Small intestine (tissue), 7 donors: ENCODE results near the gene CTSC. TPM values are rescaled to one million over a fixed set of nuclear protein-coding genes. Genes with fewer than 3 reads are reported as not detected.

Source experiments
- DNase-seq, 2 donors: peaks; one replicate each; pipeline versions ENCODE4 v3.0.0 to v3.0.0-alpha.2; 2013
- FAIRE-seq: peaks from 2 replicates; lab custom pipeline; 2012; peaks lifted over from hg19 to GRCh38; lab: Jason Lieb, UNC
- H3K27ac ChIP-seq, 3 donors: one replicate each; pipeline ENCODE4 v1.5.1; 2013; ENCODE audit warnings: low read length in 2 of 3, mild to moderate bottlenecking in 2 of 3, control low read depth in 1 of 3, inconsistent platforms in 1 of 3, low read depth in 1 of 3, moderate library complexity in 1 of 3
- H3K27me3 ChIP-seq, 3 donors: one replicate each; pipeline ENCODE4 v1.6.1; 2013; ENCODE audit warnings: low read length in 3 of 3, inconsistent platforms in 1 of 3; ENCODE audit not compliant: control insufficient read depth in 3 of 3, insufficient read depth in 3 of 3
- H3K36me3 ChIP-seq, 3 donors: one replicate each; pipeline ENCODE4 v1.6.1; 2013; ENCODE audit warnings: low read length in 3 of 3, inconsistent platforms in 1 of 3, low read depth in 1 of 3, mild to moderate bottlenecking in 1 of 3, moderate library complexity in 1 of 3; ENCODE audit not compliant: control insufficient read depth in 3 of 3, insufficient read depth in 2 of 3
- H3K4me1 ChIP-seq, 3 donors: one replicate each; pipeline ENCODE4 v1.6.1; 2013; ENCODE audit warnings: low read length in 2 of 3, inconsistent platforms in 1 of 3, low read depth in 1 of 3, mild to moderate bottlenecking in 1 of 3, moderate library complexity in 1 of 3; ENCODE audit not compliant: control insufficient read depth in 3 of 3, insufficient read depth in 2 of 3
- H3K4me3 ChIP-seq, 3 donors: one replicate each; pipeline ENCODE4 v1.5.1; 2013; ENCODE audit warnings: low read length in 3 of 3, control low read depth in 1 of 3, inconsistent platforms in 1 of 3, low read depth in 1 of 3, mild to moderate bottlenecking in 1 of 3, moderate library complexity in 1 of 3
- H3K9me3 ChIP-seq, 2 donors: one replicate each; pipeline ENCODE4 v1.6.1; 2013; ENCODE audit warnings: low read depth in 1 of 2, low read length in 1 of 2; ENCODE audit not compliant: control insufficient read depth in 2 of 2, insufficient read depth in 1 of 2
- WGBS, 3 donors: extraction: QIAGEN DNeasy Blood & Tissue Kit; methylation state at CpG; one replicate each; pipeline ENCODE4 v1.1.7; 2013; 5-methylcytosine and 5-hydroxymethylcytosine counted together
- polyA plus RNA-seq, 4 donors: library from polyadenylated mRNA; stranded (reverse) in 3 of 4; unstranded in 1 of 4; fragments of 200-250 nt in 3 of 4; fragments of 120-200 nt in 1 of 4; gene quantifications; one replicate each; pipeline versions ENCODE4 v1.2.1 to v1.2.3, GENCODE V29; 2013
- donor health status: healthy with polysubstance abuse.
- donor health status: control.
- donor health status: control.
- donor health status: Bipolar disorder and iron deficiency.
- donor health status: healthy.

Gene CTSC
- polyA plus RNA-seq, 4 donors: 16.1 to 98.8 (median 48.6) TPM

GRCh38 chr11:88358040-88358431 is 20.5 kb upstream of the CTSC start:
- H3K4me3 ChIP-seq: no peak overlapping the region
- WGBS, 3 donors: 81 to 92% (median 89%) methylated on average over 2 of the region's 2 CpGs
- no peak overlapping the region for H3K27ac ChIP-seq
- no peaks in the 10 kb centered on the region for H3K9me3 ChIP-seq
- FAIRE-seq (no peak), DNase-seq (no peak)
- H3K4me1 ChIP-seq: peaks cover 0 to 3% (median 0%) of the 10 kb centered on the region in 3 donors
- no peaks in the 10 kb centered on the region for H3K27me3 ChIP-seq
- H3K36me3 ChIP-seq: no peaks in the 10 kb centered on the region

DNA sequence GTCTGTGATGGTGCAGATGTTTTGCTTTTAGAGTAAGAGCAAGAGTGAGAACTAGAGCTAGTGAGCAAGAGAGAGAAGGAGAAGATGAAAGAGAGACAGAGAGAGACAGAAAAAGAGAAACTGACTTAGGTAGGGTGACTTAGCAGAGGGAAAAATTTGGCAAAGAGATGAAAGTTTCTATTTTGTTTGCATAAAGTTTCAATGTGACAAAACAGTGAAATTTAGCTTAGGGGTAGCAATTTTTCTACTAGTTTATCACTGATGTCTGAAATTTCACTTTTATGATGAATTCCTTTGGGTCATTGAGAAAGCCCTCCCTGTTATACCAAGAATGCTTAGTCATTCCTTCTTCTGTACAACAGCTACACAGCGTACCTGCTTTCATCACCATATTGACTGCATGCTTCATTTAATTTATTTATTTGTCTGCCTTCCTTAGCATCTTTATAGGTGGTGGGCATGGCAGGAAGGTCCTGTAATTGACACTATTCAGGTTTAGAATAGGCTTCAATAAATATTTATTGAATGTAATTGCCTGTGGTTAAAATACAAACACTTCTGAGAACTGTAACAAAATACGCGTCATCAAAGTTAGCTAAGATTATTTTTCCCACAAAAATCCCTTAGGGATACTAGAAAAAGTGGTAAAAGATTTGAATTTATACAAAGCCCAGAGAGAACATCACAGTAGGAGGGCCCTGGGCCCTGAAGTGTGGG is 19.9 kb upstream of the CTSC start:
- no peak overlapping the region for H3K4me3 ChIP-seq
- no peak overlapping the region for H3K27ac ChIP-seq
- DNase-seq: no peak
- WGBS, 3 donors: 62 to 78% (median 67%) methylated on average over 3 of the region's 3 CpGs
- no peaks in the 10 kb centered on the region for H3K36me3 ChIP-seq
- H3K4me1 ChIP-seq: peaks cover 0 to 3% (median 0%) of the 10 kb centered on the region in 3 donors
- H3K9me3 ChIP-seq: no peaks in the 10 kb centered on the region
- no peak for FAIRE-seq
- no peaks in the 10 kb centered on the region for H3K27me3 ChIP-seq

- peaks cover 0 to 3% (median 0%) of the 10 kb centered on the region in 3 donors for H3K4me1 ChIP-seq
- no peaks in the 10 kb centered on the region for H3K9me3 ChIP-seq
- no peak overlapping the region for H3K27ac ChIP-seq
- no peaks in the 10 kb centered on the region for H3K27me3 ChIP-seq
- WGBS, 3 donors: 57 to 70% (median 64%) methylated on average over 2 of the region's 2 CpGs
- FAIRE-seq (no peak), DNase-seq (no peak)
- no peaks in the 10 kb centered on the region for H3K36me3 ChIP-seq
- no peak overlapping the region for H3K4me3 ChIP-seq
Measured at GRCh38 chr11:88355887-88356286, 18.4 kb upstream of the CTSC start.

DNA sequence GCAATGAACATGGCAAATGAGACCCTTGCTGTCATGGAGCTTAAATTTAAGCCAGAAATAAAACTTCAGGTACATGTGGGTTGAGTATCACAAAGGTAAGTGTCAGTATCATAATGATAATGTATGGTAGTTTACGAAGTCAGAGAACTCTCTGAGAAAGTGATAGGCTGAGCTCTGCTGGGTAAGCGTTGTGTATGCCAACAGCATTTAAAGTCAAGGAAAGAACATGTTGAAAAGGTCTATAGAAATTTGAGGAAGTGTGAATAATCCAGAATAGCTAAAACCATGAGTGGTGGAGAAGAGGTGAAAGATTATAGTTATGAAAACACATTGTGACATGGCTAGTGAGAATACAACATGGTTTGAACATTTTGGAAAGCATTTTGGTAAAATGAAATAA is 17.4 kb upstream of the CTSC start:
- Histone ChIP-seq H3K4me1 (peaks cover 0 to 3% (median 0%) of the 10 kb centered on the region in 3 donors), H3K9me3 (no peaks in the 10 kb centered on the region), H3K36me3 (no peaks in the 10 kb centered on the region), H3K4me3 (no peak overlapping the region), H3K27ac (peak overlapping the region in 1 of 3 donors; percentile 20), H3K27me3 (no peaks in the 10 kb centered on the region)
- DNase-seq (no peak), FAIRE-seq (no peak)
- WGBS, 3 donors: 71 to 79% (median 75%) methylated on average over 2 of the region's 2 CpGs

DNA sequence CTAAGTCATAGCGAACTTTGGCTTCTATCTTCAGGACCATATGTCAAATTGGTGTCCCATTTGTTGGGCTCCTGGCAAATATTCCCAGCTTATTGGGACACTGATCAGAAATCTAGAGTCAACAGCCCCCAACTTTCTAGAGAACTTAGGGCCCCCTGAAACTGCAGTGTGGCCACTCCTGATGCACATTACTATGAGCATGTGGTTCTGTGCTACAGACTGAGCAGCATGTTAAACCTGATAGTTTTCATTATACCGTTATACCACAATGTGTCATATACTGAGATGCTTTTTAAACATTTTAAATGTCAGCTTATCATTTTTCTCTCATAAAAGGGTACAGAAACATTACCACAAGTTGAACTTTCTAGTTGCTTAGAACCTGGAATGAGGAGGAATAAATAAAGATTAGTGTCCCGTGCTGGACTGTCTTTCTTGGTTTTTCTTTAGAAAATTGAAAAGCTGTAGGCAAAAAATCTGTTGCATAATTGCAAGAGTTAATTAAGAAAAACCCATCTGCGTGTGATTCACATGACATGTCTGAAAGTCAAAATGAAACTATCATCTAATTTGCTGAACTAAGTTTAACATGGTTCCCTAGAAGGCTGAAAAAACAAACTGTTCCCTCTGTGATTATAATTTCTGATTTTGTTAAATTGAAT is 16.4 kb upstream of the CTSC start:
- Histone ChIP-seq H3K27ac (peak overlapping the region in 1 of 3 donors; percentile 17), H3K36me3 (no peaks in the 10 kb centered on the region), H3K4me1 (peaks cover 0 to 3% (median 0%) of the 10 kb centered on the region in 3 donors), H3K27me3 (no peaks in the 10 kb centered on the region), H3K9me3 (no peaks in the 10 kb centered on the region), H3K4me3 (no peak overlapping the region)
- FAIRE-seq (no peak), DNase-seq (no peak)
- 62 to 72% (median 68%) methylated on average over 4 of the region's 4 CpGs for WGBS, 3 donors

DNA sequence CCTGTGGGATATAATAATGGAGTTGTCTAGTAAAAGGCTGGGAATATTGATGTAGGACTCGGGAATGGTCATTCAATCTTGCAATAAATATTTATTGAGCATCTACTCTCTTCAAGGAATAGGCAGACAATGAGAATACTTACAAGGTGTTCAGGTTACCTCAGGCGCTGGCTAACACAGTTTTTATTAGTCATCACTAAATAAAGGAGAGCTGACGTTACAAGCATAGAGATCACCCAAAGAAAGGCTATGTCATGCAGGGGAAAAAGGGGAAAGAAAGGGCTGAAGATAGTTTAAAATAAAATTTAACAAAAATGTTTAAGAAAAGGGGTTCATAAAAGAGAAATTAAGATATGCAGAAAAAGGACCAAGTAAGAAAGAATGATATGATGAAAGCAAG is 15.8 kb upstream of the CTSC start:
- WGBS, 3 donors: 76 to 87% (median 78%) methylated on average over 3 of the region's 3 CpGs
- no peak for DNase-seq
- Histone ChIP-seq H3K4me1 (peaks cover 0 to 3% (median 0%) of the 10 kb centered on the region in 3 donors), H3K9me3 (no peaks in the 10 kb centered on the region), H3K27ac (no peak overlapping the region), H3K4me3 (no peak overlapping the region), H3K36me3 (no peaks in the 10 kb centered on the region), H3K27me3 (no peaks in the 10 kb centered on the region)
- FAIRE-seq: no peak

DNA sequence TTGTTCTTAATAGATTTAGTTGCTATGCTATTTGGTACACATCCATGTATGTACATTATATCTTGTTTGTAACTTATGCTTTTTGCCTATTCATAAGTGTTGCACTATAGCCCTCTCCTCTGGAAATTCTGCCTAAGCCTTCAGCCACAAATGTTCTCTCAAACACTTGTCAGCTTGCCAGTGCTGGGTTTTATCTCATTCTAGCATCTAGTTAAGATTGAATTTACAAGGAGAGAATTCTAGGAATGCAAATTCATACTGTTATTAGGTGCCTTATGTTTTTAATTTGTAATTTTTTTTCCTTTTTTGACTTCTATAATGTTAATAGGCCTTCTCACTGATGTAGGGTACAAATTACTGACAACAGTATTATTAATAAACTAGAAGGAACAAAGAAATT is 14.6 kb upstream of the CTSC start:
- DNase-seq: no peak
- Histone ChIP-seq H3K27me3 (no peaks in the 10 kb centered on the region), H3K36me3 (no peaks in the 10 kb centered on the region), H3K4me3 (no peak overlapping the region), H3K27ac (no peak overlapping the region), H3K9me3 (no peaks in the 10 kb centered on the region), H3K4me1 (peaks cover 0 to 3% (median 0%) of the 10 kb centered on the region in 3 donors)
- FAIRE-seq: no peak

DNA sequence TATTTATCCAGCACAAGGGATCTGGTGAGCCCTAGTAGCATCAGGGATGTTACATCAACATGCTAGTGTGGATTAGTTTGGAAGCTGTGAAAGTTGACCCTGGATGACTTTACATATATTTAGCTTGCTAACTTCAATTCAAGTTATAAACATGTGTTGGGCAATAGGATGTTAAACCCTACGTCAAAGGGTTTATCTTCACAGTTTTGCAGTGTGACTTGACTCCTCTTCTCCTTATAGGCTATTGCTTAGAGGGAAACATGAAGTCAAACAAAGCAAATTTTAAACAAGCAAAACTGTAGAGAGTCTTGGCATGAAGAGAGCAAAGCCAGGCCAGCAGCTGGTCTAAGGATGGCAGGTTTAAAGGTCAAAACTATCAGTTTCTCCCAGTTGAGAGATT is 11.3 kb upstream of the CTSC start:
- no peak overlapping the region for H3K4me3 ChIP-seq
- no peak for FAIRE-seq
- no peak for DNase-seq

More for the DNA sequence above, 11.3 kb upstream of the CTSC start:
- no peaks in the 10 kb centered on the region for H3K27me3 ChIP-seq
- H3K9me3 ChIP-seq: no peaks in the 10 kb centered on the region
- no peaks in the 10 kb centered on the region for H3K36me3 ChIP-seq
- 68 to 78% (median 69%) methylated on average over 1 of the region's 1 CpG for WGBS, 3 donors
- H3K4me1 ChIP-seq: peaks cover 0 to 3% (median 0%) of the 10 kb centered on the region in 3 donors
- no peak overlapping the region for H3K27ac ChIP-seq
